ENCODE measurements around the gene MAML1.
"Not testable (repeated sequence)": the region's sequence is repeated elsewhere in the genome, so short reads cannot be mapped to it uniquely, and the experiment has no call there.

Gene MAML1, protein sequence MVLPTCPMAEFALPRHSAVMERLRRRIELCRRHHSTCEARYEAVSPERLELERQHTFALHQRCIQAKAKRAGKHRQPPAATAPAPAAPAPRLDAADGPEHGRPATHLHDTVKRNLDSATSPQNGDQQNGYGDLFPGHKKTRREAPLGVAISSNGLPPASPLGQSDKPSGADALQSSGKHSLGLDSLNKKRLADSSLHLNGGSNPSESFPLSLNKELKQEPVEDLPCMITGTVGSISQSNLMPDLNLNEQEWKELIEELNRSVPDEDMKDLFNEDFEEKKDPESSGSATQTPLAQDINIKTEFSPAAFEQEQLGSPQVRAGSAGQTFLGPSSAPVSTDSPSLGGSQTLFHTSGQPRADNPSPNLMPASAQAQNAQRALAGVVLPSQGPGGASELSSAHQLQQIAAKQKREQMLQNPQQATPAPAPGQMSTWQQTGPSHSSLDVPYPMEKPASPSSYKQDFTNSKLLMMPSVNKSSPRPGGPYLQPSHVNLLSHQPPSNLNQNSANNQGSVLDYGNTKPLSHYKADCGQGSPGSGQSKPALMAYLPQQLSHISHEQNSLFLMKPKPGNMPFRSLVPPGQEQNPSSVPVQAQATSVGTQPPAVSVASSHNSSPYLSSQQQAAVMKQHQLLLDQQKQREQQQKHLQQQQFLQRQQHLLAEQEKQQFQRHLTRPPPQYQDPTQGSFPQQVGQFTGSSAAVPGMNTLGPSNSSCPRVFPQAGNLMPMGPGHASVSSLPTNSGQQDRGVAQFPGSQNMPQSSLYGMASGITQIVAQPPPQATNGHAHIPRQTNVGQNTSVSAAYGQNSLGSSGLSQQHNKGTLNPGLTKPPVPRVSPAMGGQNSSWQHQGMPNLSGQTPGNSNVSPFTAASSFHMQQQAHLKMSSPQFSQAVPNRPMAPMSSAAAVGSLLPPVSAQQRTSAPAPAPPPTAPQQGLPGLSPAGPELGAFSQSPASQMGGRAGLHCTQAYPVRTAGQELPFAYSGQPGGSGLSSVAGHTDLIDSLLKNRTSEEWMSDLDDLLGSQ

DNA sequence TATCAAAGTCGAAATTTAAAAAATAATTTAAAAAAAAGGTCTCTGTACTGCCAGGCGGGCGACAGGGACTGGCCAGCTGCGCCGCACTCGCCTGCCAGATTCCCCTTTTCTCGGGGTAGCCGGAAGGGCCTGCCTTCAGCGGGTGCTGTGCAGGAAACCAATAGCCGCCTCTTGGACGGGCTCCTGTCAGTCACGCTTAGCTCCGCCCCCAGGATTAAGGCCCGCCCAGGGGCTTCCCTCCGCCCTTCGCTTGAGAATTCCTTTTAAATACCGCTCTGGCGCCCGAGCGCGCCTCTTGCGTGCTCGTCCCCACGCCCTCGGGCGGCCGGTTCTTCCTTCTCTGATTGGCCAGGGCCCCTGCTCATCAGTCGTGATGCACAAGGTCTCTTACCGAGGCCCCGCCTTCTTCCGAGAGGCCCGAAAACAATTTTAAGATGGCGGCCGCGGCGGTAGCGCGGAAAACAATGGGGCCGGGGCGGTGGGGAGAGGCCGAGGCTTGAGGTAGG, at the start of gene MAML1:
TSS of gene MAML1 (plus strand) at position 411 of the 506 bp plus-strand sequence. CDS start 291 bp downstream, outside the sequence.
- DNase-seq, result peak; percentile 98

DNA sequence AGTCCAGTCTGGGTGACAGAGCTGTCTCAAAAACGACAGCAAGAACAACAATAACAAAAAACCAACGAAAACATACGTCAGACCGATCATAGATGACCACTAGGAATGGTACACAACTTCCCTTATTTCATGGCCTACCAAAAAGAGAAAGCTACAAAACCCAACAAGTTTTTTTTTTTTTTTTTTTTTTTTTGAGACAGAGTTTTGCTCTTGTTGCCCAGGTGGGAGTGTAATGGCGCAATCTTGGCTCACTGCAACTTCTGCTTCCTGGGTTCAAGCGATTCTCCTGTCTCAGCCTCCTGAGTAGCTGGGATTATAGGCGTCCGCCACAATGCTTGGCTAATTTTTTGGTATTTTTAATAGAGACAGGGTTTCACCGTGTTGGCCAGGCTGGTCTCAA, 43.4 kb upstream of the MAML1 start:
- not testable (repeated sequence) for DNase-seq

DNA sequence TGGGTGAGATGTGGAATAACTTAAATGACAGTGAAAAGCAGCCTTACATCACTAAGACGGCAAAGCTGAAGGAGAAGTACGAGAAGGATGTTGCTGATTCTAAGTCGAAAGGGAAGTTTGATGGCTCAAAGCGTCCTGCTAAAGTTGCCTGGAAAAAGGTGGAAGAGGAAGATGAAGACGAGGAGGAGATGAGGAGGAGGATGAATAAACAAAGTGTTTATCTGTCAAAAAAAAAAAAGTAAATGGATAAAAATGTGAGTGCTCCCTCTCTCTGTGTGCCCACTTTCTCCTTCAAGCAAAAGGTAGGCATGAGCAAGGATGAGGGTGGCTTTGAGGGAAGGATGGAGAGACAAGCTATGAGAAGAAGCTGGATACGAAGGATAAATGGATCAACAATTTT, 38.1 kb upstream of the MAML1 start:
- no peak for DNase-seq

DNA sequence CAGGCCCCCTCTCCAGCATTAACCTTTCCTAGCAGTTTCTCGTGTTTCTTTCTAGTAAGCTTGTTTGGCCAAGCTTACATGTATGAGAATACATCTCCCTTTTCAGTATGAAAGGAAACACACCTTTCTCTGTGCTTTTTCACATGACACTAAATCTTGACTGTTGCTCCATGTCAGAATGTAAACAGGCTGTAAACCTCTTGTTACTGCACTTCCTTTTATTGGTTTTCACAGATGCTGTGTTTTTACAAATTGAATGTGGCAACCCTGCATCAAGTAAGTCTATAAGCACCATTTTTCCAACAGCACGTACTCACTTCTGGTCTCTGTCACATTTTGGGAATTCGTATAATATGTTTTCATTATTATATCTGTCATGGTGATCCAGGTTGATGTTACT, 36.0 kb upstream of the MAML1 start:
- DNase-seq, result no peak

DNA sequence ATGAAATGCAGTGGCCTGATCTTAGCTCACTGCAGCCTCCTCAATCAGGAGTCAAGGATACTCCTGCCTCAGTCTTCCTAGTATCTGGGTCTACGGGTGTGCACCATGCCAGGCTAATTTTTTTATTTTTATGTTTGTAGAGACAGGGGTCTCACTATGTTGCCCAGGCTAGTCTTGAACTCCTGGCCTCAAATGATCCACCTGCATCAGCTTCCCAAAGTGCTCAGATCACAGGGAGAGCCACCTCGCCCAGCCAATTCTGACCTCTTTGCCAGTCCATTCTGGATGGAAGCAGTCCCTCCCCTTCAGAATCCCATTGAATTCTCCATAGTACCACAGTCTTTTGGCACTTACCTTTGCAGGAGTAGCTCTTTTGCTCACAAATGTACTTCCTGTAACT, 35.5 kb upstream of the MAML1 start:
- DNase-seq, result no peak

DNA sequence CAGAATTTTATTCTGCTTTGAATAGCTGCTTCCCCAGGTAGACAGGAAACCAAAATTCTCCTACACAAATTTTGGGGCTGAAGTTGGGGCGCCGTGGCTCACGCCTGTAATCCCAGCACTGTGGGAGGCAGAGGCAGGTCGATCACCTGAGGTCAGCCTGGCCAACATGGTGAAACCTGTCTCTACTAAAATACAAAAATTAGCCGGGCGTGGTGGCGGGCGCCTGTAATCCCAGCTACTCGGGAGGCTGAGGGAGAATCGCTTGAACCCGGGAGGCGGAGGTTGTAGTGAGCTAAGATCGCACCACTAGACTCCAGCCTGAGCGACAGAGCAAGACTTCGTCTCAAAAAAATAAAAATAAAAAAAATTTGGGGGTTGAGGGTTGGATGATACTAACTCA, 35.1 kb upstream of the MAML1 start:
- not testable (repeated sequence) for DNase-seq

DNA sequence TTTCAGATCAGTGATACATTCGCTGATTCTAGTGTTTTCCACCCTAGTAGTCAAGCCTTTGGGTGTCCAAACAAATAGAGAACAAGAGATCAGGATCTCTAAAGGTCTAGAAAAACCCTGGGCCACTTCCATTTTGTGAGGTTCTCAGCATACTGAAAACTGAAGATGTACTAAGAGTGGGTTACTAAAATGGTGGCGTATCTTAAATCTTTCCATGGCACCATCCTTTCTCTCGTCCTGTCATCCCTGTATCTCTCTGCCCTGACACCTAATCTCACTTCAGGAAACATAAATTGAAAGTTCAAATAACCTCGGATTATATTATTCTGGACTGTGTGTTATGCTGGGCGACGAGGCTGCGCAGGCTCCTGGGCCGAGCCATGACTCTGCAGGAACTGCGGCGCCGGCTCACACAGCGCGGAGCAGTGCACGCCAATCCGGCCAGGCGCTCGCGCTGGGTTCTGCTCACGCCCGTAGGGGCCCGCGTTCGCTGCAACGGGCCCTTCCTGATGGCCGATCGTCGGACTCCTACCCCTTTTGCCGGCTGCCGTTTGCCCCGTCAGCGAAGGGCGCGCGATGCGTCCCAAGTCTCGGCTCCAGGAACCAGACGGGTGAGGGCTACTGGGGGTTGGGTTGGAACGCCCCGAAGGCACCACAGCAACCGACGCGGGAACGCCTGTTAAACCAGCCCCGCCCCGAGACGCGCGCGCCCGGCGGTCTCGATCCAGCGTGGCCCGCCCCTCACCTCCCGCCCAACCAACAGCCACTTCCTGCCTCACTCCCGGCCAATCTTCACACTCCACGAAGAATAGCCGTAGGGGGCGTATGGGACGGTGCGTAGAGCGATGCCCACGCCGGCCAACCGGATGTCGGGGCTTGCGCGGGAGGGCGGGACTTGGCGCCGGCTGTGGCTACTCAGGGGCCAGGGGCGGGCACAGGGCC, 34.4 kb upstream of the MAML1 start:
- peak; percentile 98 for DNase-seq

DNA sequence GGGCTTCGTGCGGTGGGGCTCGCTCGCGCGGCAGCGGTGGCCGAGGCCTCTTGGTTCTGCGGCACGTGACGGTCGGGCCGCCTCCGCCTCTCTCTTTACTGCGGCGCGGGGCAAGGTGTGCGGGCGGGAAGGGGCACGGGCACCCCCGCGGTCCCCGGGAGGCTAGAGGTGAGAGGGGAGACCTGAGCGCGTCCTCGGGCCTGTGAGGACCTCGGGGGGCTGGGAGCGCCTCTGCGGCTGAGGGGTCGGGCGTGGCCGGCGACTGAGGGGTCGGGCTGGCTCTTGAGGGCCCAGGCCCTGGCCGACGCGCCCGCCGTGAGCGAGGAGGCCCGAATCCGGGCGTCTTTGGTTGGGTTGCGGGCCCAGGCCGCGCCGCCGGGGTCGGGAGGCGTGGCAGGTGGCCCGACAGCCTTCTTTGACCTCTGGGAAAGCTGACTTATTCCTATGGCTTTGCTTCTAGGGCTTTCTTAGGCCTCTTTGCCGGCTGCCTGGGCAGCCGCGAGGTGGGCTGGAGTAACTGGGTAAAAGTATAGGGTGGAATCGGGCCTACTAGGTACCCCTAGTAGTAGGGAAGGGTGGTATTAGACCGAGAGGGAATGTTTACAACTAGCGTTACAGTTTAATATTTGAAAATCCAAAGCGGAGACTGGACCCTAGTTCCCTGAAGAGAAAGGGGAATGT, 33.5 kb upstream of the MAML1 start, which contains the start of gene CANX:
TSS of gene CANX (plus strand) at position 33 of the 681 bp plus-strand sequence. CDS start 6,715 bp downstream, outside the sequence.
- DNase-seq, result no peak

DNA sequence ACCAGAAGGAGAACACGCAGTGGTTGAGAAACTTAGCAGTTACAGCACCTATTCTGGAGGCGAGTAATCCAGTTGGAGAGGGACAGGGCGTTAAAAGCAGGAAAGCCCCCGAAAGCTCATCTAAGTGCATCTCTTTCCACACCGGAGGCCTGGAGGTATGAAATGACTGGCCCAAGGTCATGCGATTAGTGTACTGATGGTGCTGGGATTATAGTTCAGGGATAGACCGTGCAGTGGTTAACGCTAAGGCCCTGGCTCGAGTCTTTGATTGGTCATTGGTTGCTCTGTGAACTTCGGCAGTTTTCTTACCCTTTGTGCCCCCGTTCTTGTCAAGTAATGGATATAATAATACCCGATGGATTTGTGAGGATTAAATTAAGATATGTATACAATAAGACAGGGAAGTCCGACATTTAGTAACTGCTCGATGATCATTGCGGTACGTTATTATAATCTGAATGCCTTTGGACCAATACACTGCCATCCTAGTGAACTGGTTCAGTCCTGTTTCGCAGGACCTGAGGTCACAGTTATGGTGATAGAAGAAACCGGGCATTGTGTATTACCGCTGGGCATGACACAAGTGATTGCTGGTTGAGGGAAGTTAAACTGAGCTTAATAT, 32.9 kb upstream of the MAML1 start:
- DNase-seq, result no peak

DNA sequence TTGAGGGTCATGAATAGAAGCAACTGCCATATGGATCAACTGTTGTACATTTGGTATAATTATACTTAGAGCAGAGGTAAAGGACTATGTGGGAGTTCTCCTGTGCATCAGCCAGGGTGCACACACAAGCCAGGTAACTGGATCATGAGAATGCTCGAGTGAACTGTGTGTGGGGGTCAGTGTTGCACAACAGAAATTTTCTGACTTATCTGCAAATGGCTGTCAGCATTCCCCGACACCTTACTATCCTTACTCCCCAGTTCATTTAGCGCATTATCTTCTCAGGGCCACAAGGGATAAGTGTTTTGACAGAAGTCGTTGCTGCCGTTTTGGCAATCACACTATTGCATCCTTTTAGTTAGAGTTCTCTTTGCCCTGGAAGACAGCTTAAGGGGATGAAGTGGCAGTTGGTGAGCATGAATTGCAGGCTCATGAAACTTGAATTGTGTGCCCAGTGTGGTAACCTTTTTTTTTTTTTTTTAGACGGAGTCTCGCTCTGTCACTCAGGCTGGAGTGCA, 32.2 kb upstream of the MAML1 start:
- no peak for DNase-seq

DNA sequence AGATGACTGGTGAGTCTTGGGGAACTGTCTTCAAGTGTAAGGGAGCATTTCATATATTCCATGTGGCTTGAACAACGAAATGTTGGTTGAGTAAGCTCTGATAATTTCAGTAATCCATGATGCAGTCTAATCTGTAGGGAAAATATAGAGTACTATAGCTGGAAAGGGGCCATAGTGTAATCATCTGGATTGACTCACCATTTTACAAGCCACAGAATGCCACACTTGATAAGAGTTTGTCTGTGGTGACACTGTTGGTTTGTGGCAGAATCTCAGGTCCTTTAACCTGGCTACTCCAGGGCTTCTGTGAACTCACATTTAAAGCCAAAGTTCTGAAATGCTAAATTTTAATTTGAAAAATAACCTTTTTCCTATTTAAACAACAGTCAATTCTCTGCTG, 16.3 kb upstream of the MAML1 start:
- DNase-seq, result no peak

DNA sequence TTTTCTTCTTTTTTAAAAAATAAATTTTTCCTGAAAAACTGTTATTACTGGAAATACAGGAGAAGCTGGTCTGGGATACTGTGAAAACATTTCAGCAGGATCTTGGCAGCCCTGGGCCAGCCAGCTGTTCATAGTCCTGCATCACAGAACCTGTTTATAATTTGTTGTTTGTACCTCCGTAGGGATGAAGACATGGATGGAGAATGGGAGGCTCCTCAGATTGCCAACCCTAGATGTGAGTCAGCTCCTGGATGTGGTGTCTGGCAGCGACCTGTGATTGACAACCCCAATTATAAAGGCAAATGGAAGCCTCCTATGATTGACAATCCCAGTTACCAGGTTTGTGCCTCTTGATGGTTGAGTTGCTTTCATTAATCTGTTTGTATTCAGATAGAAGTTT, 12.4 kb upstream of the MAML1 start:
- no peak for DNase-seq

DNA sequence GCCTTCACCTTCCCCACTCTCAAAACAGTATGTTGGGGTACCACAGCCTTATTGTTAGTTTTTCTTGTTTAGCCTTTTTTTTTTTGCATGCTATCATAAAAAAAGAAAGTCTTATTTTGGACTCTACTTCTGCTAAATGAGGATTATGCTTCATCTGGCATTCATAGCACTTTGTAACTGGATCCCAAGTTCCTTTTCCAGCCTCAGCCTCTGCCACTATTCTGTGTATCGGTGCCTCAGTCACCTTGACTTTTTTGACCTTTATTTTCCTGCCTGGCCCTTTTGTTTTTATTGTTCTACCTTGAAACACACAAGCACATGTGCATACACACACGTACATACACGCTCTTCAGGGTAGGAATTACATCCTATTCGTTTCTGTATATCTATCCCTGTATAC, 8.5 kb upstream of the MAML1 start:
- DNase-seq, result no peak

DNA sequence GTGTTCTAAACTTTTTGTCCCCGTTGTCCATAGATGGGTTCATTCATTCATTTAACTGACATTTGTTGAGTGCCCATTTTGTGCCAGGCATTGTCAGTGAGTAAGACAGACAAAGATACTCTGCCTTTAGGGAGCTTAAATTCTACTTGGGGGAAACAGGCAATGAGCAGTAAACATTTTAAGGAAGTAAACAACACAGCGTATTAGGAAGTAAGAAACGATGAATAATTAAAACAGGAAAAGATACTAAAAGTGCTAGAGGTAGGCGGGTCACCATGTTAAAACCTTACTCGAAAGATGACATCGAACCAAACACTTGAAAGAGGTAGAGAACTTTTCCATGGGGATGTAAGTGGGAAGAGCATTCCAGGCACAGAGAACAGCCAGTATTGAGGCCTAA, 5.5 kb upstream of the MAML1 start:
- DNase-seq, result no peak

DNA sequence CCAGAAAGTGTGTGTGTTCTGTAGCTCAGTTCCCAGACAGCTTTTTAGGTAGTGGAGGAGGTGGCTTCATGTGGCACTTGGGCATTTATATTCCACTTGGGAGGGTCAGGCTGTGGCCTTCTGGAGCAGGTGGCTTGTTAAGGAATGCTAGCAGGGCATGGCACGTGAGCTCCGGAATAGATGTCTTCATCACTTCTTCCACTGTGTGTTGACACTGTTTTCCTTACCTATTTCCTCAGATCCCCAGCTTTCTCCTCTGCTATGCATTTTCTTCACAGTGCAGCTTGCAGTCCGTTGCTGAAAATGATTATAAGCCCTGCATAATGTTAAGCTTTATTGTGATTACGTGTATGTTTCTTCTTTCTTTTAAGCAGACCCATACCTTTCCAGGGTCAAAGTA, 3.3 kb upstream of the MAML1 start:
- no peak for DNase-seq

DNA sequence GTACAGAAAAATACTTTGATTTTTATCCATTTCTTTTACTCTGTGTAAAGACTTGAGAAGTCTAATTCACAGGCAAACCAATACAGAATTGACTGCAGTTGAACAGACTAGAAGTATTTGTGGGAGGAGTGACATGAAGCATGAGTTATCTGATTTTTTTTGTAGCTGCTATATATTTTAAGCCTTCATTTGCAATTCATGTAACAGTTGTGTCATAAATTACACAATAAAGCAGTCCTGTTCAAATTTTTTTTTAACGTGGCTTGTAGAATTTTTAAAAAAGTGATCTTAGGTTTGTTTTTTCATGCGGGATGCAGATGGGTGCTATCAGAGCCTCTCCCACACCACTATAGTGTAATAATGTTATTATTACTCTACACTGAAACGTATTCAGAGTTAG, 2.9 kb upstream of the MAML1 start:
- DNase-seq, result no peak

DNA sequence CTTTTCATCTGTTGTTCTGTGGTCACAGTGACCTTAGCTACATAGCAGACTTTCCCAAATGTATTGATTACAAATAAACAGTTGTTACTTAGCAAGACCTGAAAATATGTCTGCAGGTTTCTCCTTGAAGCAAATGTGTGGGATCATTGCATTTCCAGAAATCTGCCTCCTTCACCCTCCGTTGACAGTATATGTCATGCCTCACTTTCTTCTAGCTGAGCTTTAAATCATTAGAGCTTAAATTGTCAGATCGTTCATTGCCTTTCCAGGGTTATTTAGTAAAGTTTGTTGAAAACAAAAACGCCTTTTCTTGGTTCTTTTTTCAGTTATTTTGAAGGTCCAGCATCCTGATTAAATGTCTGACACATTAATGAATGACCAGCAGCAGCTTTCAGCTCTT, 2.3 kb upstream of the MAML1 start:
- no peak for DNase-seq

DNA sequence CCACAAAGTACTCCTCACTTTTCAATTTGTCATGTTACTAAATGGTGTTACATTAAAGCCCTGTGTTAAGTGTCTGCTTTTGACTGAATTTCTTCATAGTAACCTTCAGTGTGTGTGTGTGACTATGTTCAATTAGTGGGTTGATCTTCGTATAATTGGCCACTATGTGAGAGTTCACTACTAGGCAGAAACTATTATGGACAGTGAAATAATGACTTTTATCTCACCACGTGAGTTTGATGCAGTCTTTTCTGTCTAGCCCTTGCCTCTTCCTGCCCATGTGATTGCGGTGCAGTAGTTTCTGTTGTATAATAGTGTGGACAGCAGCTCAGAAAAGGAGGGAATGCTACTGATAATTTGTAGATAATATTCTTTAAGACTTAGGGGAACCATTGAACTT, 1.8 kb upstream of the MAML1 start:
- DNase-seq, result no peak

DNA sequence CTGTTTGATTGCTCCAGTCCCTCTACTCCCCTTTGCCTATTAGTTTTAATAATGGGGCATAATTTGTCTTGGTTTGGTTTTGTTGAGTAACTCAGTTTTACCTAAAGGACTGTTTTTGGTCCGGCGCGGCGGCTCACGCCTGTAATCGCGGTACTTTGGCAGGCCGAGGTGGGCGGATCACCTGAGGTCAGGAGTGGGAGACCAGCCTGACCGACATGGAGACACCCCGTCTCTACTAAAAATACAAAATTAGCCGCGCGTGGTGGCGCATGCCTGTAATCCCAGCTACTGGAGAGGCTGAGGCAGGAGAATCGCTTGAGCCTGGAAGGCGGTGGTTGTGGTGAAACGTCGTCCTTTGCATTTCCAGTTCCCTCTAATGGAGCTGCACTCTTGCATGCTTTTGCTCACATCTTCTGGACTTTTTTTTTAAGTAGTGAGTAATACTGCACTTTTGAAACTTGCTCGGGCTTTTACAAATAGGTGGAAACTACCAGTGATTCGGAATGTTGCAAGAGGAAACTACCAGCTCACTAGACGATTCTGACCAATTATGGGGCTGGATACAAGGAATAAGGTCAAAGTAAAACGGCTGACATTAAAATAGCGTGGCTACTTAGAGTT, 721 bp upstream of the MAML1 start:
- DNase-seq, result no peak

Measured in activated T-cell treated with anti-CD3 and anti-CD28 coated beads for 4 hours (primary cell).